Activated CD4-positive, alpha-beta T cell treated with anti-CD3 and anti-CD28 coated beads for 24 hours (primary cell): Measurements from ENCODE around the gene KCNC4.

Source experiments
- DNase-seq, 2 donors: peaks; one replicate each; pipeline ENCODE4 v3.0.0-alpha.2; 2020; ENCODE audit warnings: low read depth in 2 of 2

KCNC4 gene

DNA sequence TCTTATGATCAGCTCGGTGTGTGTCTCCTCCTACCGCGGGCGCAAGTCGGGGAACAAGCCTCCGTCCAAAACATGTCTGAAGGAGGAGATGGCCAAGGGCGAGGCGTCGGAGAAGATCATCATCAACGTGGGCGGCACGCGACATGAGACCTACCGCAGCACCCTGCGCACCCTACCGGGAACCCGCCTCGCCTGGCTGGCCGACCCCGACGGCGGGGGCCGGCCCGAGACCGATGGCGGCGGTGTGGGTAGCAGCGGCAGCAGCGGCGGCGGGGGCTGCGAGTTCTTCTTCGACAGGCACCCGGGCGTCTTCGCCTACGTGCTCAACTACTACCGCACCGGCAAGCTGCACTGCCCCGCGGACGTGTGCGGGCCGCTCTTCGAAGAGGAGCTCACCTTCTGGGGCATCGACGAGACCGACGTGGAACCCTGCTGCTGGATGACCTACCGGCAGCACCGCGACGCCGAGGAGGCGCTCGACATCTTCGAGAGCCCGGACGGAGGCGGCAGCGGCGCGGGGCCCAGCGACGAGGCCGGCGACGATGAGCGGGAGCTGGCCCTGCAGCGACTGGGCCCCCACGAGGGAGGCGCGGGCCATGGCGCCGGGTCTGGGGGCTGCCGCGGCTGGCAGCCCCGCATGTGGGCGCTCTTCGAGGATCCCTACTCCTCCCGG lies 1.5 kb downstream of the KCNC4 start:
- DNase-seq, result peak in 1 of 2 donors; percentile 35

DNA sequence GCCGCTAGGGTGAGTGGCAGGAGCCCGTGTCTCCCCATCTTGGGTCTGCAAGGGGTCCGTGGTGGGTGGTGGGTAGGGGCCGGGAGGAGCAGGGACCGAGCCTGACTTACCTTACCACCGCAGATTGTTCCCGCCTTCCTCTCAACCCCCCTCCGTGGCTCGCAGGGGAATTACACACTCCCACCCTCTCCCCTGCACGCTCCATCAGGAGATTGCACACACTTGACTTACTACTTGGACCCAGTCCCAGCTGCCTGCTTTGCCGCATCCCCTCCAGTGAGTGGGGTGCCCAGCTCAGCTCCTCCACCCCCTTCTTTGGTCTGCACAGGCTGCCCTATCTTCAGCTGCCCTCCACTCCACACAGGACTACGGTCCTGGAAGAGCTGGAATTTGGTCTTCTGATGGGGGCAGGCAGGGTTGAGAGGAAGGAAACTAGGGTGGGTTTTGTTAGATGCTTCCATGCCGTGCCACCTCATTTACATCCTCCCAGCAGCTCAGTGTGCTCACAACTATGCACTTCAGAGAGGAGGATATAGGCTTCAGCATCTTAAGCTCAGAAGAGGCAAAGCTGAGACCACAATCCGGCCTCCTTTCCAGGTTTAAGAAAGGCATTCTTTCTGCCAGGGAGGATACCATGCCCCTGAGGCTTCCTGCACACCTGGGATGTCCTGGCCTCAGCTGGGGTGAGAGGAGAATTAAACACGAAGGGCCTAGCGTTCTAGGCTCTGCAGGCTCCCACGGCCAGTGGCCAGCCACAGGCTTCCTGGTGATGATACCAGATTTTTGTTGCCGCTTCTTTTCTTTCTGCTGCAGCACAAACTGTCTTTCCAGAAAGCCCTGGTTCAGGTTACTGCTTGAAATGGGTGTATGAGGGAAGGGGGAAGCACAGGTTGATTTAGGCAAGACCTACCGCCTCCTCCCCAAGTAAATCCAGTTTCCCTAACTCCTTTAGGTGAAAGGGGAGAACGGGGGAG lies 2.3 kb downstream of the KCNC4 start:
- DNase-seq, result no peak

DNA sequence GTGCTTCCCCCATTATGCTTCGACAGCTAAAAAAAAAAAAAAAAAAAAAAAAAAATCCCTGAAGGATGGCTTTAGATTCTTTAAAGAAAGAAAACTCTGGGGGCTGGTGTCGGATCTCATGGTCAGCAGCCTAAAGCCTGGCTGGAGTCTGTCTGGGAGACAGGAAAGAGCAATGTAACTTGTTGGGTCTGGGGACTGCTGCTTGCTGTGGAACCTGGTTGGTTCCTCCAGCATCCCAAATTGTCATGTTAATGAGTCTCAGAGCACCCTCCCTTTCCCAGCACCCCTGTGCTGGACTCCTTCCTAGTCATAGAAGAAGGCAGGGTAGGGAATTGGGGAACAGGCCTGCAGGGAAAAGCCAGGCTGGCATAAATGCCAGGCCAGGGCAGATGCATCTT lies 3.0 kb downstream of the KCNC4 start:
- no peak for DNase-seq

DNA sequence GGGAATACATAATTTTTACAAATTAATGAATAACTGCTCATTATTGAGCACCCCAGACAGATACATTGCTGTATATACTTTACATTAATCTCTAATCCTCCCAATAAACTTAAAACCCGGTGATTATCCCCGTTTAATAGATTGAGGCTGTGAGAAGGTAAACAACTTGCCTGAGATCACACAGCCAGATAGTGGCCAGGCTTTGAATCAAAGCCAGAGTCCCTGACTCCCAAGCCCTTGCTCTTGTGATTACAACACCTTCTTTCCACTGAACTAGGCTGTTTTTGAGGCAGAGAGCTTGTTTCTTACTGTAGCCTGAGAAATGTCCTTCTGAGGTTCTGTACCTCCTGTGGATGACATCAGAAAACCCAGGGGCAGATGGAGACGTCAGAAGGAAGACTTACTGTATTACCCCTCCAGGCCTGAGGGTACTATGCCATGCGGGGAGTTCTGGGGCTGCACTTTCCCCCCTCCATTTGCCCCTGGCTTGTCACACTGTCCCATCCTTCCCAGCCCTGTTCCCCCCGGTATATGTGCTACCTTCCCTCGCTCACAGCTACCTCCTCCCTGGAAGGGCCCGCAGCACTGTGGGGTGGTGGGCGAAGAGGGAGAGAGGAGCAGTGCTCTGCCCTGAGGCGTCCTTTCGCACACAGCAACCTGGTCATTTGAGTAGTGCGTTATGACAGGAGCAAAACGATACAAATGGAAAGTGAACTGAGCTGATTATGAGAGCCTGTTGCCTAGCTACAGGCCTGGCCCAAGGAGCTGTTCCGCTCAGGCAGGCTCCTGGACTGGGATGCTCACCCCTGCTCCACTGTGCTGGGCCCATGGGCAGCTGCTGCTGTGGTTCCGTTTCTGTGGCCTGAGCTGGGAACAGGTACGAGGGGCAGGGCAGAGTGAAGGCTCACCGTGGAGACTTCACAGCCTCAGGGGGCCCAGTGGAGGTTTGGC lies 4.6 kb downstream of the KCNC4 start:
- no peak for DNase-seq

- no peak for DNase-seq
These were observed 5.8 kb downstream of the KCNC4 start for GRCh38 chr1:110215621-110216515.

GRCh38 chr1:110216844-110217444 lies 6.8 kb downstream of the KCNC4 start:
- DNase-seq, result no peak

GRCh38 chr1:110218137-110218536 lies 8.0 kb downstream of the KCNC4 start:
- no peak for DNase-seq

GRCh38 chr1:110218739-110219138 lies 8.6 kb downstream of the KCNC4 start:
- no peak for DNase-seq

GRCh38 chr1:110220324-110220723 lies 10.2 kb downstream of the KCNC4 start:
- no peak for DNase-seq

- no peak for DNase-seq
These were observed 11.0 kb downstream of the KCNC4 start for GRCh38 chr1:110221119-110221518.

- no peak for DNase-seq
These were observed 13.0 kb downstream of the KCNC4 start for GRCh38 chr1:110223127-110223526.

- no peak for DNase-seq
These were observed 13.5 kb downstream of the KCNC4 start for GRCh38 chr1:110223581-110223980.

GRCh38 chr1:110224240-110224995 lies 14.3 kb downstream of the KCNC4 start:
- DNase-seq, result no peak

- DNase-seq, result no peak
These were observed 15.1 kb downstream of the KCNC4 start for GRCh38 chr1:110225212-110225611.

DNA sequence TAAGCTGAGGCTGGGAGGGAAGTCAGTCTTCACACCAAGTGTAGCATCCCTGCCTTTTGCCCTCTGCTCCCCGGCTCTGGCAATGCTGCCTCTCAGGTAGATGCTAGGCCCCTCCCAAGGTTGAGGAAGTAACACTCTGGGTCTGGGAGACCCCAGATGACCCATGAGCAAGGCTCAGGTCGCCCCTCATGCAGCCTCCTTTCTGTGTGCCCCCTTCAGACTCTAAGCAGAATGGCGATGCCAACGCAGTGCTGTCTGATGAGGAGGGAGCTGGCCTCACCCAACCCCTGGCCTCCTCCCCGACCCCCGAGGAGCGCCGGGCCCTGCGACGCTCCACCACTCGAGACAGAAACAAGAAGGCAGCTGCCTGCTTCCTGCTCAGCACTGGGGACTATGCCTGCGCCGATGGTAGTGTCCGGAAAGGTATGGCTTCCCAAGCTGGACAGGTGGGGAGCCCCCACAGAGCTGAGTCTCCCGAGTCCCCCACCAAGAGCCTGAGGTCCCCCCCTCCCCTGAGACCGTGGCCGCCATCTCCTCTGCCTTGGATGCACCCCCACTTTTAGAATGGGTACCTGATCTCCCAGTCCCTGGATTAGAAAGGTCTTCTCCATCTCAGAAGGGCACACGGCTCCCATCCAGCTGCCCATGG lies 15.8 kb downstream of the KCNC4 start:
- no peak for DNase-seq

- DNase-seq, result no peak
These were observed 17.7 kb downstream of the KCNC4 start for GRCh38 chr1:110227774-110228173.

- DNase-seq, result no peak
These were observed 18.3 kb downstream of the KCNC4 start for GRCh38 chr1:110228381-110228780.

GRCh38 chr1:110228869-110229268 lies 18.8 kb downstream of the KCNC4 start:
- DNase-seq, result no peak

DNA sequence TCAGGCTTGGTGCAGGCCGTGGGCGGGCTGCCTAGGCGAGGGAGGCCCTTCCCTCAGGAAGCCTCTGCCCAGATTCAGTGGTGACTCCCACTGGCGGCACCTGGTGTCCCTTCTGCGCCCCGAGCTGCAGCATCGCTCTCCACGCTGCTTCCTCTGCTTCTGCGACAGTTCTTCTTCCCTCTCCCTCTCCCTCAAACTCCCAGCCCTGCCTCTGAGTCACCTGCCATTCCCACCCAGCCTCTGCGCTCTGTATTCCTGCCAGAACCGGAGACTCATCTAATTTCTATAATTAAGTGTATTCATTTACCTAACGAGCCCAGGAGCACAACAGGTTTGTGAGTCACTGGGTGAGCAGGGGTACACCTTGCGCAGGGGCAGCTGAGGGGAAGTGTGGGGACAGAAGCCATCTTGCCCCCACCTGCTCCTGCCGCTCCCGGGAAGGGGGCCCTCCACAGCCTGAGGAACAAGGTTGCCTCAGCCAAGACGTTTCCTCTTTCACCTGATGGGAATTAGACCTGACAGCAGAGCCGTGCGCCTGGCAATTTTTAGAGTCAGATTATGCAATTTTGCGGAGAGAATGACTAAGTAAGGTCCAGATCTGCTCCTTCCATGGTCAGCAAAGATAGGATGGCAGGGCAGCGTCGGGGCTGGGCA lies 19.4 kb downstream of the KCNC4 start:
- DNase-seq, result no peak
